Measurements from ENCODE around the gene HDLBP.

The HDLBP gene

GRCh38 chr2:241254904-241255351, 60.5 kb downstream of the HDLBP start:
- TF ChIP-seq, protein P1, sequence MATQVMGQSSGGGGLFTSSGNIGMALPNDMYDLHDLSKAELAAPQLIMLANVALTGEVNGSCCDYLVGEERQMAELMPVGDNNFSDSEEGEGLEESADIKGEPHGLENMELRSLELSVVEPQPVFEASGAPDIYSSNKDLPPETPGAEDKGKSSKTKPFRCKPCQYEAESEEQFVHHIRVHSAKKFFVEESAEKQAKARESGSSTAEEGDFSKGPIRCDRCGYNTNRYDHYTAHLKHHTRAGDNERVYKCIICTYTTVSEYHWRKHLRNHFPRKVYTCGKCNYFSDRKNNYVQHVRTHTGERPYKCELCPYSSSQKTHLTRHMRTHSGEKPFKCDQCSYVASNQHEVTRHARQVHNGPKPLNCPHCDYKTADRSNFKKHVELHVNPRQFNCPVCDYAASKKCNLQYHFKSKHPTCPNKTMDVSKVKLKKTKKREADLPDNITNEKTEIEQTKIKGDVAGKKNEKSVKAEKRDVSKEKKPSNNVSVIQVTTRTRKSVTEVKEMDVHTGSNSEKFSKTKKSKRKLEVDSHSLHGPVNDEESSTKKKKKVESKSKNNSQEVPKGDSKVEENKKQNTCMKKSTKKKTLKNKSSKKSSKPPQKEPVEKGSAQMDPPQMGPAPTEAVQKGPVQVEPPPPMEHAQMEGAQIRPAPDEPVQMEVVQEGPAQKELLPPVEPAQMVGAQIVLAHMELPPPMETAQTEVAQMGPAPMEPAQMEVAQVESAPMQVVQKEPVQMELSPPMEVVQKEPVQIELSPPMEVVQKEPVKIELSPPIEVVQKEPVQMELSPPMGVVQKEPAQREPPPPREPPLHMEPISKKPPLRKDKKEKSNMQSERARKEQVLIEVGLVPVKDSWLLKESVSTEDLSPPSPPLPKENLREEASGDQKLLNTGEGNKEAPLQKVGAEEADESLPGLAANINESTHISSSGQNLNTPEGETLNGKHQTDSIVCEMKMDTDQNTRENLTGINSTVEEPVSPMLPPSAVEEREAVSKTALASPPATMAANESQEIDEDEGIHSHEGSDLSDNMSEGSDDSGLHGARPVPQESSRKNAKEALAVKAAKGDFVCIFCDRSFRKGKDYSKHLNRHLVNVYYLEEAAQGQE (IDR thresholded peaks at IDR 0.05; ENCODE audit: insufficient read depth in 1 of 2, low read depth in 2 of 2, low read length in 2 of 2), result no peak
- TF ChIP-seq FOXP2 (optimal IDR thresholded peaks at IDR 0.05; ENCODE audit: borderline replicate concordance, extremely low read depth, extremely low read length, insufficient read depth) (no peak), POLR2AphosphoS5 (IDR thresholded peaks at IDR 0.05; ENCODE audit: low read depth, low read length) (no peak), TAF1 (IDR thresholded peaks at IDR 0.05; ENCODE audit: borderline replicate concordance, insufficient read depth, low read length) (no peak), SIN3A (IDR thresholded peaks at IDR 0.05; ENCODE audit: borderline replicate concordance, insufficient read depth, low read length) (no peak)

DNA sequence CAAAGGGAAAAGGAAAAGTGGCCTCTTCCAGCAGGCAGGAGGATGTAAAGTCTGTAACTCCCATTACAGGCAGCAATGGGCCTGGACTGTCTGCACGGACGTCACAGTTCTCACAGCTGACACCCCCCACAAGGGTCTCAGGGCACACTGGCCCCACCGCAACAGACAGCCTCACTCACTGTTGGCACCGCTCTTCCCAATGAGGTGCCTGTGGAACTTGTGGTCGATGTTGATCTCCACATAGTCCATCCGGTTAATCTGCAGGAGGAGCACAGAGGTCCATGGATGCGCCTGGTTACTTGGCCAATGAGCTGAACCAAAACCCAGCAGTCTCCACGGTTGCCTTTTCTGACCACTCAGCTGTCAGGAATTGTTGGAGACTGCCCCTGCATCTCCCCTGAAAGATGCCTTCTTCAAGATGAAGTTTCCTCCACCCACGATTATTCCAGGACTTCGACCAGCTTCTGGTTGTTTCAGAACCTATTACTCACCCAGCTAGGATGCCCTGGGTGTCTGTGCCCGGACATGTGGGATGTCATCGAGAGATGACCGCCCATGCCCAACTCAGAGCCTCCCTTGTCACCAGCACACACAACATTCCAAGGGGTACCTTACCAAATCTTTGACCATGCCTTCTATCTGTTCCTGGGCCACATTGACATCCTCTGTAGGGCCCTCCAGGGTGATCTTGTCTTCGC, 62.5 kb downstream of the HDLBP start:
- TF ChIP-seq, protein P1 (IDR thresholded peaks at IDR 0.05; ENCODE audit: insufficient read depth in 1 of 2, low read depth in 2 of 2, low read length in 2 of 2), result no peak
- TF ChIP-seq SIN3A (IDR thresholded peaks at IDR 0.05; ENCODE audit: borderline replicate concordance, insufficient read depth, low read length) (no peak), FOXP2 (optimal IDR thresholded peaks at IDR 0.05; ENCODE audit: borderline replicate concordance, extremely low read depth, extremely low read length, insufficient read depth) (no peak), TAF1 (IDR thresholded peaks at IDR 0.05; ENCODE audit: borderline replicate concordance, insufficient read depth, low read length) (no peak), POLR2AphosphoS5 (IDR thresholded peaks at IDR 0.05; ENCODE audit: low read depth, low read length) (no peak)

GRCh38 chr2:241249654-241250053, 65.8 kb downstream of the HDLBP start:
- TF ChIP-seq FOXP2 (optimal IDR thresholded peaks at IDR 0.05; ENCODE audit: borderline replicate concordance, extremely low read depth, extremely low read length, insufficient read depth) (no peak), POLR2AphosphoS5 (IDR thresholded peaks at IDR 0.05; ENCODE audit: low read depth, low read length) (no peak), SIN3A (IDR thresholded peaks at IDR 0.05; ENCODE audit: borderline replicate concordance, insufficient read depth, low read length) (no peak)
- TF ChIP-seq, protein P1 (IDR thresholded peaks at IDR 0.05; ENCODE audit: insufficient read depth in 1 of 2, low read depth in 2 of 2, low read length in 2 of 2), result no peak

- TF ChIP-seq SIN3A (IDR thresholded peaks at IDR 0.05; ENCODE audit: borderline replicate concordance, insufficient read depth, low read length), result no peak
- no peak for TF ChIP-seq TAF1 (IDR thresholded peaks at IDR 0.05; ENCODE audit: borderline replicate concordance, insufficient read depth, low read length)
- TF ChIP-seq, protein P1 (IDR thresholded peaks at IDR 0.05; ENCODE audit: insufficient read depth in 1 of 2, low read depth in 2 of 2, low read length in 2 of 2), result no peak
- TF ChIP-seq POLR2AphosphoS5 (IDR thresholded peaks at IDR 0.05; ENCODE audit: low read depth, low read length), result no peak
- TF ChIP-seq FOXP2 (optimal IDR thresholded peaks at IDR 0.05; ENCODE audit: borderline replicate concordance, extremely low read depth, extremely low read length, insufficient read depth), result no peak
Observed at GRCh38 chr2:241248897-241249296, 66.6 kb downstream of the HDLBP start.

Data from PFSK-1 (cell line).